Subcutaneous abdominal adipose tissue (tissue), 5 donors: ENCODE measurements around the gene PLAU.

Experiments used
- H3K27ac ChIP-seq: one replicate; pipeline ENCODE4 v1.7.0; 2013; ENCODE audit warnings: low read depth, mild to moderate bottlenecking, inconsistent platforms, low read length, moderate library complexity
- H3K27me3 ChIP-seq, 5 donors: one replicate each; pipeline ENCODE4 v1.7.0; 2013; ENCODE audit warnings: low read length in 5 of 5, inconsistent platforms in 1 of 5; ENCODE audit not compliant: control insufficient read depth in 5 of 5, insufficient read depth in 4 of 5
- H3K36me3 ChIP-seq, 5 donors: one replicate each; pipeline ENCODE4 v1.7.0; 2013; ENCODE audit warnings: low read length in 5 of 5; ENCODE audit not compliant: control insufficient read depth in 5 of 5, insufficient read depth in 5 of 5
- H3K4me1 ChIP-seq, 5 donors: one replicate each; pipeline ENCODE4 v1.7.0; 2013; ENCODE audit warnings: low read length in 5 of 5, mild to moderate bottlenecking in 3 of 5, moderate library complexity in 1 of 5; ENCODE audit not compliant: control insufficient read depth in 5 of 5, insufficient read depth in 5 of 5
- H3K4me3 ChIP-seq, 5 donors: one replicate each; pipeline ENCODE4 v1.7.0; 2013; ENCODE audit warnings: low read length in 5 of 5, low read depth in 1 of 5
- H3K9ac ChIP-seq, 5 donors: one replicate each; pipeline ENCODE4 v1.7.0; 2013; ENCODE audit warnings: low read length in 5 of 5, mild to moderate bottlenecking in 4 of 5, moderate library complexity in 3 of 5
- H3K9me3 ChIP-seq, 5 donors: one replicate each; pipeline ENCODE4 v1.7.0; 2013; ENCODE audit warnings: low read length in 5 of 5; ENCODE audit not compliant: control insufficient read depth in 5 of 5
- donor health status: healthy.
- donor health status: healthy.
- donor health status: healthy.
- donor health status: healthy.
- donor health status: healthy.

Gene PLAU

GRCh38 chr10:73906524-73907447 lies 4.1 kb upstream of the PLAU start:
- no peaks in the 10 kb centered on the region for H3K9me3 ChIP-seq
- peak overlapping the region in 2 of 5 donors; percentile 54 to 56 for H3K9ac ChIP-seq
- H3K36me3 ChIP-seq = no peaks in the 10 kb centered on the region
- H3K4me3 ChIP-seq = peak overlapping the region in 1 of 5 donors; percentile 13
- peaks cover 0 to 13% (median 1%) of the 10 kb centered on the region in 5 donors for H3K27me3 ChIP-seq
- H3K4me1 ChIP-seq = peaks cover 22 to 70% (median 47%) of the 10 kb centered on the region in 5 donors
- H3K27ac ChIP-seq = peak overlapping the region; percentile 74

GRCh38 chr10:73907841-73908517 lies 3.0 kb upstream of the PLAU start:
- no peaks in the 10 kb centered on the region for H3K9me3 ChIP-seq
- peak overlapping the region; percentile 74 for H3K27ac ChIP-seq
- H3K27me3 ChIP-seq = peaks cover 0 to 19% (median 4%) of the 10 kb centered on the region in 5 donors
- H3K36me3 ChIP-seq = peaks cover 0 to 3% (median 0%) of the 10 kb centered on the region in 5 donors
- no peak overlapping the region for H3K4me3 ChIP-seq
- peak overlapping the region in 1 of 5 donors; percentile 37 for H3K9ac ChIP-seq
- peaks cover 24 to 76% (median 59%) of the 10 kb centered on the region in 5 donors for H3K4me1 ChIP-seq

GRCh38 chr10:73908853-73909539 lies 1.9 kb upstream of the PLAU start:
- Histone ChIP-seq H3K9me3 (no peaks in the 10 kb centered on the region), H3K36me3 (peaks cover 0 to 13% (median 10%) of the 10 kb centered on the region in 5 donors), H3K9ac (peak overlapping the region in 1 of 5 donors; percentile 26), H3K27me3 (peaks cover 0 to 21% (median 4%) of the 10 kb centered on the region in 5 donors), H3K4me3 (no peak overlapping the region), H3K4me1 (peaks cover 27 to 85% (median 67%) of the 10 kb centered on the region in 5 donors), H3K27ac (peak overlapping the region; percentile 74)

- peak overlapping the region in 1 of 5 donors; percentile 78 for H3K4me3 ChIP-seq
- peaks cover 0 to 21% (median 4%) of the 10 kb centered on the region in 5 donors for H3K27me3 ChIP-seq
- H3K9ac ChIP-seq = no peak overlapping the region
- H3K27ac ChIP-seq = peak overlapping the region; percentile 68
- H3K9me3 ChIP-seq = no peaks in the 10 kb centered on the region
- peaks cover 31 to 92% (median 74%) of the 10 kb centered on the region in 5 donors for H3K4me1 ChIP-seq
- peaks cover 0 to 19% (median 16%) of the 10 kb centered on the region in 5 donors for H3K36me3 ChIP-seq
These were observed 1.3 kb upstream of the PLAU start for GRCh38 chr10:73909540-73910115.

GRCh38 chr10:73910401-73910763 lies 550 bp upstream of the PLAU start:
- Histone ChIP-seq H3K9ac (peak overlapping the region in 1 of 5 donors; percentile 38), H3K9me3 (no peaks in the 10 kb centered on the region), H3K4me1 (peaks cover 30 to 96% (median 81%) of the 10 kb centered on the region in 5 donors), H3K27me3 (peaks cover 0 to 21% (median 4%) of the 10 kb centered on the region in 5 donors), H3K27ac (peak overlapping the region; percentile 68), H3K4me3 (peak overlapping the region; percentile 64 to 83 (median 76)), H3K36me3 (peaks cover 0 to 26% (median 23%) of the 10 kb centered on the region in 5 donors)

- peak overlapping the region; percentile 68 for H3K27ac ChIP-seq
- peaks cover 0 to 37% (median 31%) of the 10 kb centered on the region in 5 donors for H3K36me3 ChIP-seq
- peak overlapping the region in 4 of 5 donors; percentile 18 to 73 (median 63) for H3K9ac ChIP-seq
- H3K9me3 ChIP-seq = no peaks in the 10 kb centered on the region
- peaks cover 28 to 95% (median 80%) of the 10 kb centered on the region in 5 donors for H3K4me1 ChIP-seq
- peaks cover 0 to 21% (median 4%) of the 10 kb centered on the region in 5 donors for H3K27me3 ChIP-seq
- peak overlapping the region; percentile 71 to 83 (median 76) for H3K4me3 ChIP-seq
These were observed 647 bp downstream of the PLAU start for GRCh38 chr10:73911553-73912004.

GRCh38 chr10:73914036-73914435 lies 3.1 kb downstream of the PLAU start:
- Histone ChIP-seq H3K4me3 (peak overlapping the region in 3 of 5 donors; percentile 2 to 24 (median 6)), H3K36me3 (peaks cover 0 to 41% (median 37%) of the 10 kb centered on the region in 5 donors), H3K4me1 (peaks cover 18 to 84% (median 74%) of the 10 kb centered on the region in 5 donors), H3K27me3 (peaks cover 0 to 19% (median 4%) of the 10 kb centered on the region in 5 donors), H3K27ac (peak overlapping the region; percentile 30), H3K9me3 (no peaks in the 10 kb centered on the region), H3K9ac (peak overlapping the region in 1 of 5 donors; percentile 26)

GRCh38 chr10:73915206-73915851 lies 4.4 kb downstream of the PLAU start:
- Histone ChIP-seq H3K27me3 (peaks cover 0 to 17% (median 4%) of the 10 kb centered on the region in 5 donors), H3K27ac (peak overlapping the region; percentile 45), H3K36me3 (peaks cover 0 to 41% (median 37%) of the 10 kb centered on the region in 5 donors), H3K4me1 (peaks cover 17 to 79% (median 74%) of the 10 kb centered on the region in 5 donors), H3K9ac (no peak overlapping the region), H3K4me3 (peak overlapping the region in 1 of 5 donors; percentile 36), H3K9me3 (no peaks in the 10 kb centered on the region)
